Peyer's patch (tissue), 4 donors: ENCODE data around the gene GPC6. TPM values are rescaled to one million over a fixed set of nuclear protein-coding genes. Genes with fewer than 3 reads are reported as not detected.

Experiments used
- DNase-seq, 3 donors: peaks; one replicate each; pipeline ENCODE4 v3.0.0-alpha.2; 2017 to 2019
- H3K27ac ChIP-seq, 4 donors: fragments of 200-600 bp; sonication (generic); one replicate each; pipeline ENCODE4 v1.5.1; 2016 to 2019
- H3K27me3 ChIP-seq, 2 donors: fragments of 200-600 bp; sonication (generic); one replicate each; pipeline ENCODE4 v1.5.1; 2019
- H3K36me3 ChIP-seq, 3 donors: fragments of 200-600 bp; sonication (generic); one replicate each; pipeline ENCODE4 v1.5.1; 2016 to 2019
- H3K4me1 ChIP-seq, 4 donors: fragments of 200-600 bp; sonication (generic); one replicate each; pipeline ENCODE4 v1.5.1; 2016 to 2019
- H3K4me3 ChIP-seq, 4 donors: fragments of 200-600 bp; sonication (generic); 1 replicate in 3 of 4; 2 replicates in 1 of 4; pipeline ENCODE4 v1.5.1; 2016 to 2019; ENCODE audit warnings: mild to moderate bottlenecking in 1 of 4
- H3K9me3 ChIP-seq, 4 donors: fragments of 200-600 bp; sonication (generic); one replicate each; pipeline ENCODE4 v1.5.1; 2016 to 2019; ENCODE audit warnings: mild to moderate bottlenecking in 1 of 4
- CTCF ChIP-seq, 6 experiments: fragments of 450-650 bp in 4 of 6; fragments of 200-600 bp in 2 of 6; sonication (generic) in 1 of 6; IDR thresholded peaks; one replicate each; pipeline ENCODE4 v1.5.1; 2017 to 2019; ENCODE audit warnings: antibody characterized with exemption in 6 of 6, mild to moderate bottlenecking in 3 of 6, moderate library complexity in 1 of 6
- POLR2A ChIP-seq, 2 donors: fragments of 450-650 bp; IDR thresholded peaks; one replicate each; pipeline ENCODE4 v1.5.1; 2017; ENCODE audit warnings: antibody characterized with exemption in 2 of 2, mild to moderate bottlenecking in 2 of 2, moderate library complexity in 2 of 2
- total RNA-seq, 4 donors: library from RNA; depleted of rRNA; stranded (reverse); fragments of >200 nt; gene quantifications; one replicate each; pipeline ENCODE4 v1.1.0, GENCODE V29; 2016

Gene GPC6
- total RNA-seq, 4 donors from 2014 or later: 1.6 to 13.2 (median 2.6) TPM

DNA sequence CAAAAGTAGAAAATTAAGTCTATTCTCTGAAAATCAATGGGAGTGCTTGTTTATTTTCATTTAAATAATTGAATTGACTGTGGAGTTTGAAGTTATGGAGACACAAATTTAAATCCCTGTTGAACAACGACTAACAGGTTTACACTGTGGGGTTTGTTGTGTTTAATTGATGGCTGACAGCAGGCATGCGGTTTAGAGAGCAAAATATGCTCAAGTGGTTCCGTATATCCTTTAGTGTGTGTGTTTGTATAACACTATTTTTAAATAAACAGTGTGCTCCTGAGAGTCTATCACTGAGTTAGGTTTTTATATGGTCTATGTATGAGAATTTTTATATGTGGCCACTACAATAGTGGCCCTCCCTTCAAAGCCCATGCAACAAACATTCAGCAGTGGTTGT is 332.0 kb downstream of the GPC6 start:
- Histone ChIP-seq H3K27ac (no peak overlapping the region), H3K36me3 (no peaks in the 10 kb centered on the region), H3K4me1 (no peaks in the 10 kb centered on the region), H3K27me3 (no peaks in the 10 kb centered on the region), H3K4me3 (no peak overlapping the region), H3K9me3 (no peaks in the 10 kb centered on the region)
- no peak for DNase-seq
- no peak for TF ChIP-seq POLR2A (IDR thresholded peaks at IDR 0.05)
- no peak for TF ChIP-seq CTCF (IDR thresholded peaks at IDR 0.05)

GRCh38 chr13:93559718-93560117 is 333.1 kb downstream of the GPC6 start:
- Histone ChIP-seq H3K9me3 (no peaks in the 10 kb centered on the region), H3K27ac (no peak overlapping the region), H3K4me3 (no peak overlapping the region), H3K4me1 (no peaks in the 10 kb centered on the region), H3K27me3 (no peaks in the 10 kb centered on the region), H3K36me3 (no peaks in the 10 kb centered on the region)
- DNase-seq: no peak
- TF ChIP-seq POLR2A (IDR thresholded peaks at IDR 0.05) (no peak), CTCF (IDR thresholded peaks at IDR 0.05) (no peak)

GRCh38 chr13:93561576-93562225 is 335.1 kb downstream of the GPC6 start:
- TF ChIP-seq POLR2A (IDR thresholded peaks at IDR 0.05): no peak
- no peak for TF ChIP-seq CTCF (IDR thresholded peaks at IDR 0.05)
- H3K27me3 ChIP-seq: no peaks in the 10 kb centered on the region
- H3K9me3 ChIP-seq: no peaks in the 10 kb centered on the region
- no peaks in the 10 kb centered on the region for H3K36me3 ChIP-seq
- no peak overlapping the region for H3K27ac ChIP-seq
- no peaks in the 10 kb centered on the region for H3K4me1 ChIP-seq
- no peak for DNase-seq
- no peak overlapping the region for H3K4me3 ChIP-seq

- Histone ChIP-seq H3K4me1 (no peaks in the 10 kb centered on the region), H3K36me3 (no peaks in the 10 kb centered on the region), H3K27me3 (no peaks in the 10 kb centered on the region), H3K27ac (no peak overlapping the region), H3K9me3 (no peaks in the 10 kb centered on the region), H3K4me3 (no peak overlapping the region)
- DNase-seq: no peak
- TF ChIP-seq POLR2A (IDR thresholded peaks at IDR 0.05) (no peak), CTCF (IDR thresholded peaks at IDR 0.05) (no peak)
Observed at GRCh38 chr13:93562676-93563075, 336.1 kb downstream of the GPC6 start.

DNA sequence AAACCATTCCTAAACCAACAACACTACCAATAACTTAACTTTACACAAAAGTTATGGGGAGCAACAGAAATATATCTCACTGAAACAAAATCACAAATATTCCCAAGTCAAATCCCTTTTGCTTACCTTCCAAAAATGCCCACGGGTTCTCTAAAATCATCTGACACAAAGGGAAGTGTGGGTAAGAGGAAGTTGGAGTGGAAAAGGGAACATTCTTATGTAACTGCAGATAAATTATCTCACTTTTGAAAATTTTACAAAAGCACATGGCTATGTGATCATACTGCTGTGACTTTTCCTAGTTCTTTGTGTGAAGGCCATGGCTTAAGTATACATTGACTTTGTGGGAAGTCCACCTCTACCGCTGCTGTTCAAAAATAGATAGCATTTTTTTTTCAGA is 350.5 kb downstream of the GPC6 start:
- no peak overlapping the region for H3K4me3 ChIP-seq

More for the DNA sequence above, 350.5 kb downstream of the GPC6 start:
- Histone ChIP-seq H3K9me3 (no peaks in the 10 kb centered on the region), H3K27me3 (no peaks in the 10 kb centered on the region), H3K36me3 (no peaks in the 10 kb centered on the region), H3K27ac (no peak overlapping the region), H3K4me1 (no peaks in the 10 kb centered on the region)
- DNase-seq: no peak
- TF ChIP-seq CTCF (IDR thresholded peaks at IDR 0.05): no peak
- TF ChIP-seq POLR2A (IDR thresholded peaks at IDR 0.05): no peak
